WTC11 (cell line): ENCODE data around the gene TMEM150B. TPM values are rescaled to one million over a fixed set of nuclear protein-coding genes. Genes with fewer than 3 reads are reported as not detected.

Source experiments
- ATAC-seq: fragments of 200-7000 bp; cut with Tn5 transposase; 2 replicates; pipeline ENCODE4 v1.10.0; 2021; ENCODE audit warnings: mild to moderate bottlenecking, moderate library complexity
- CTCF ChIA-PET: fragments of 300-600 bp; sonication (Branson Sonifier 250); formaldehyde crosslinking; loops from one replicate; lab custom pipeline; 2021; ENCODE audit warnings: antibody characterized with exemption; lab: Charles Lee
- POLR2A ChIA-PET: fragments of 350-600 bp; sonication (Branson Sonifier 250); formaldehyde crosslinking; loops from one replicate; lab custom pipeline; 2021; ENCODE audit warnings: antibody characterized with exemption; lab: Charles Lee
- DNase-seq: peaks from one replicate; pipeline ENCODE4 v3.0.0; 2021; ENCODE audit warnings: low spot score
- H3K27ac Mint-ChIP-seq: 2 replicates; pipeline ENCODE4 v1.8.0; 2021; ENCODE audit warnings: mixed read lengths
- H3K27me3 Mint-ChIP-seq: 2 replicates; pipeline ENCODE4 v1.8.0; 2021; ENCODE audit warnings: low read depth, mild to moderate bottlenecking, moderate library complexity, mixed read lengths
- H3K36me3 Mint-ChIP-seq: 2 replicates; pipeline ENCODE4 v1.8.0; 2021; ENCODE audit warnings: mixed read lengths
- H3K4me1 Mint-ChIP-seq: 2 replicates; pipeline ENCODE4 v1.8.0; 2022; ENCODE audit warnings: mixed read lengths
- H3K4me3 Mint-ChIP-seq: 2 replicates; pipeline ENCODE4 v1.8.0; 2021; ENCODE audit warnings: mild to moderate bottlenecking, moderate library complexity, mixed read lengths
- H3K9me3 Mint-ChIP-seq: 2 replicates; pipeline ENCODE4 v1.8.0; 2021; ENCODE audit warnings: mixed read lengths
- ATF1 ChIP-seq: sonication (generic); formaldehyde crosslinking; IDR thresholded peaks from 2 replicates; pipeline ENCODE4 v1.8.1; 2023; ENCODE audit warnings: mild to moderate bottlenecking, moderate library complexity, missing genetic modification reagents
- EMX1 ChIP-seq: fragments of 250-450 bp; sonication (Bioruptor Pico); IDR thresholded peaks from 2 replicates; pipeline ENCODE4 v1.8.0; 2021; ENCODE audit warnings: mild to moderate bottlenecking
- FOXP1 ChIP-seq: sonication (generic); formaldehyde crosslinking; IDR thresholded peaks from 2 replicates; pipeline ENCODE4 v1.8.0; 2022; ENCODE audit warnings: missing genetic modification reagents, mild to moderate bottlenecking, moderate library complexity, borderline replicate concordance
- GRHL2 ChIP-seq: fragments of 250-450 bp; sonication (Bioruptor Pico); IDR thresholded peaks from 2 replicates; pipeline ENCODE4 v1.8.0; 2022; ENCODE audit warnings: mild to moderate bottlenecking, moderate library complexity; ENCODE audit not compliant: insufficient replicate concordance, severe bottlenecking
- GTF2I ChIP-seq: fragments of 250-450 bp; sonication (Bioruptor Pico); conservative IDR thresholded peaks from 2 replicates; pipeline ENCODE4 v1.4.0; 2021; ENCODE audit warnings: mild to moderate bottlenecking
- MXD4 ChIP-seq: fragments of 250-450 bp; sonication (Bioruptor Pico); IDR thresholded peaks from 2 replicates; pipeline ENCODE4 v1.8.0; 2021; ENCODE audit warnings: mild to moderate bottlenecking, moderate library complexity, borderline replicate concordance
- NR3C1 ChIP-seq: sonication (generic); formaldehyde crosslinking; conservative IDR thresholded peaks from 2 replicates; pipeline ENCODE4 v1.8.1; 2023; ENCODE audit warnings: low read depth, mild to moderate bottlenecking, missing genetic modification reagents
- OVOL2 ChIP-seq: fragments of 250-450 bp; sonication (Bioruptor Pico); IDR thresholded peaks from 2 replicates; pipeline ENCODE4 v1.9.0; 2021; ENCODE audit warnings: mild to moderate bottlenecking, borderline replicate concordance
- SMAD4 ChIP-seq: sonication (generic); formaldehyde crosslinking; IDR thresholded peaks from 2 replicates; pipeline ENCODE4 v1.8.0; 2022; ENCODE audit warnings: mild to moderate bottlenecking, missing genetic modification reagents
- TP53 ChIP-seq: sonication (generic); formaldehyde crosslinking; IDR thresholded peaks from 2 replicates; pipeline ENCODE4 v1.8.1; 2023; ENCODE audit warnings: mild to moderate bottlenecking, missing genetic modification reagents
- ZBTB21 ChIP-seq: sonication (generic); formaldehyde crosslinking; IDR thresholded peaks from 2 replicates; pipeline ENCODE4 v1.8.1; 2023; ENCODE audit warnings: mild to moderate bottlenecking, missing genetic modification reagents, borderline replicate concordance
- ZNF219 ChIP-seq: sonication (generic); formaldehyde crosslinking; IDR thresholded peaks from 2 replicates; pipeline ENCODE4 v1.8.0; 2023; ENCODE audit warnings: missing genetic modification reagents, mild to moderate bottlenecking, borderline replicate concordance
- ZNF423 ChIP-seq: fragments of 250-450 bp; sonication (Bioruptor Pico); IDR thresholded peaks from 2 replicates; pipeline ENCODE4 v2.1.2; 2022; ENCODE audit warnings: mild to moderate bottlenecking, moderate library complexity
- ZNF671 ChIP-seq: fragments of 250-450 bp; sonication (Bioruptor Pico); IDR thresholded peaks from 2 replicates; pipeline ENCODE4 v1.8.0; 2021; ENCODE audit warnings: mild to moderate bottlenecking
- total RNA-seq: library from RNA; stranded (reverse); gene quantifications from 3 replicates; pipeline ENCODE4 v1.2.3, GENCODE V29; 2021
- TF ChIP-seq, protein P1 (sequence below): sonication (generic); formaldehyde crosslinking; IDR thresholded peaks from 2 replicates; pipeline ENCODE4 v1.8.1; 2022; ENCODE audit warnings: mild to moderate bottlenecking, missing genetic modification reagents, moderate library complexity, borderline replicate concordance
- TF ChIP-seq, protein P2 (sequence below): sonication (generic); formaldehyde crosslinking; IDR thresholded peaks from 2 replicates; pipeline ENCODE4 v1.8.0; 2022; ENCODE audit warnings: mild to moderate bottlenecking, missing genetic modification reagents
- TF ChIP-seq, protein P3 (sequence below): sonication (generic); formaldehyde crosslinking; IDR thresholded peaks from 2 replicates; pipeline ENCODE4 v1.8.0; 2022; ENCODE audit warnings: mild to moderate bottlenecking, missing genetic modification reagents

TMEM150B gene
- total RNA-seq, 1 experiment from 2014 or later: 0.44 TPM

DNA sequence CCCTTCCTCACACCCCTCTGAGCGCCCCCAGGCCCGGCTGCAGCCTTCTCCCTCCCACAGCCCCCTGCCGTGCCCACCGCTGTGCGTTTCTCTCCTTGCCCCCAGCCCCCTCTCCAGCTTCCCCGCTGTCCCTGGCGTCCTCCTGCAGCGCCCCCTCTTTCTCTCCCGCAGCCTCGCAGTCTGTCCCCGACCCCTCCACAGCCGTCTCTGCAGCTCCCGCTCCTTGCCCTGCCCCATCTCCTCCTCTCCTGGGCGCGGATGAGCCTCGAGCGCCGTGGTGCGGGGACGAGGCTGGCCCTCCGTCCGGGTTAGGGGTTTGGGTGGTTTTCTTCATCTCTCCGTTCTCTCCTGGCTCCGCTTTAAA is 15.6 kb upstream of the TMEM150B start:
- no peak for ATAC-seq
- Mint-ChIP-seq H3K4me1 (peaks cover 23% of the 10 kb centered on the region), H3K27ac (0 out of 2 replicates have a peak overlapping the region, but pooled peaks have one; percentile 85), H3K27me3 (peaks cover 18% of the 10 kb centered on the region), H3K36me3 (peaks cover 28% of the 10 kb centered on the region), H3K4me3 (peak overlapping the region; percentile 83), H3K9me3 (no peaks in the 10 kb centered on the region)
- TF ChIP-seq EMX1 (CRISPR knock-in tag) (no peak), ZBTB21 (0 out of 2 replicates have a peak, but pooled peaks have one; percentile 52), NR3C1 (CRISPR knock-in tag) (no peak), ATF1 (no peak), SMAD4 (no peak), ZNF219 (CRISPR knock-in tag) (no peak), TP53 (CRISPR knock-in tag) (no peak), GRHL2 (CRISPR knock-in tag) (no peak), ZNF423 (CRISPR knock-in tag) (peak; percentile 95), GTF2I (CRISPR knock-in tag) (no peak), FOXP1 (CRISPR knock-in tag) (no peak), ZNF671 (CRISPR knock-in tag) (no peak), MXD4 (CRISPR knock-in tag) (no peak)
- TF ChIP-seq, protein P1, sequence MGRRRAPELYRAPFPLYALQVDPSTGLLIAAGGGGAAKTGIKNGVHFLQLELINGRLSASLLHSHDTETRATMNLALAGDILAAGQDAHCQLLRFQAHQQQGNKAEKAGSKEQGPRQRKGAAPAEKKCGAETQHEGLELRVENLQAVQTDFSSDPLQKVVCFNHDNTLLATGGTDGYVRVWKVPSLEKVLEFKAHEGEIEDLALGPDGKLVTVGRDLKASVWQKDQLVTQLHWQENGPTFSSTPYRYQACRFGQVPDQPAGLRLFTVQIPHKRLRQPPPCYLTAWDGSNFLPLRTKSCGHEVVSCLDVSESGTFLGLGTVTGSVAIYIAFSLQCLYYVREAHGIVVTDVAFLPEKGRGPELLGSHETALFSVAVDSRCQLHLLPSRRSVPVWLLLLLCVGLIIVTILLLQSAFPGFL (CRISPR knock-in tag): no peak
- TF ChIP-seq, protein P2, sequence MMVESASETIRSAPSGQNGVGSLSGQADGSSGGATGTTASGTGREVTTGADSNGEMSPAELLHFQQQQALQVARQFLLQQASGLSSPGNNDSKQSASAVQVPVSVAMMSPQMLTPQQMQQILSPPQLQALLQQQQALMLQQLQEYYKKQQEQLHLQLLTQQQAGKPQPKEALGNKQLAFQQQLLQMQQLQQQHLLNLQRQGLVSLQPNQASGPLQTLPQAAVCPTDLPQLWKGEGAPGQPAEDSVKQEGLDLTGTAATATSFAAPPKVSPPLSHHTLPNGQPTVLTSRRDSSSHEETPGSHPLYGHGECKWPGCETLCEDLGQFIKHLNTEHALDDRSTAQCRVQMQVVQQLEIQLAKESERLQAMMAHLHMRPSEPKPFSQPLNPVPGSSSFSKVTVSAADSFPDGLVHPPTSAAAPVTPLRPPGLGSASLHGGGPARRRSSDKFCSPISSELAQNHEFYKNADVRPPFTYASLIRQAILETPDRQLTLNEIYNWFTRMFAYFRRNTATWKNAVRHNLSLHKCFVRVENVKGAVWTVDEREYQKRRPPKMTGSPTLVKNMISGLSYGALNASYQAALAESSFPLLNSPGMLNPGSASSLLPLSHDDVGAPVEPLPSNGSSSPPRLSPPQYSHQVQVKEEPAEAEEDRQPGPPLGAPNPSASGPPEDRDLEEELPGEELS (CRISPR knock-in tag): no peak
- peak; percentile 47 for DNase-seq
- ChIA-PET CTCF (interaction anchor here (0.5 to 2.2 kb wide), 10 partner anchors 16 to 811 kb away, joined by 3 to 10 read pairs (median 5); partner anchors contain the start of genes IL11 and TMEM238), POLR2A (interaction anchor here (0.6 to 1.8 kb wide), 7 partner anchors 8 to 67 kb away, joined by 3 to 6 read pairs (median 5); partner anchors contain the start of genes TMEM238 and UBE2S)

DNA sequence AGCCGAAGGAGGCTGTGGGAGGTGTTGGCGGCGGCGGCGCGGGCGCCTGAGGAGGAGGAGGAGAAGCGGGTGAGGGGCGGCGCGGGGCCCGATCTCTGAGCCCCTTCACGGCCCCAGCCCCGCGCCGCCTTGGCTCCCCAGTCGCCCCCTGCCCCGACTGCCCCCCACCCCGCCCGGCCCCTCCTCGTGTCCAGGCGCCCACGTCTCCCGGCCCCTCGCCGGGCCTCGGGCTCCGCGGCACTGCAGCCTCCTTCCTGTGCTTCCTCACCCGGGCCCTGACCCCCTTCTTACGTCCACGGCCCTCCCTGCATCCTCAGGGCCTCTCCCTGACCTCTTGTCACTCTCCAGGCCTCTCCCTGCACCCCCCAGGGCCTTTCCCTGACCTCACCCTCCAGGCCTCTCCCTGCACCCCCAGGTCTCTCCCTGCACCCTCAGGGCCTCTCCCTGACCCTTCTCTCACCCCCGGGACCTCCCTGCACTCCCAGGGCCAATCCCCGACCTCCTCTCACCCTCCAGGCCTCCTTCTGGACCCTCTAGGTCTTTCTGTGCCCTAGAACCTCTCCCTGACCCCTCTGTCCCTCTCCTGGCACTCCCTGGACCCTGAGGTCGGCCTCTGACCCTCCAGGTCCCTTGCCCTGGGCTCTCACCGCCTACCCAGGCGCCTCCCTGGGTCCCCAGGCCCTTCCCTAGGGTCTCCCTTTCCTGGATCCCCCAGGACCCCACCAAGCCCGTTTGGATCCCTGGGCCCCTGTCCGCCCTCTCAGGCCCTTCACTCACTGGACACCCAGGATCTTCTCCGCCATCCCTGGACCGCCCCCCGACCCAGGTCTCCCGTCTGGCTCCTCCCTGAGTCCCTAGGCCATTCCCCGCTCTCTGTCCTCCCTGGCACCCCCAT is 15.0 kb upstream of the TMEM150B start:
- no peak for TF ChIP-seq OVOL2 (CRISPR knock-in tag)
- TF ChIP-seq, protein P3, sequence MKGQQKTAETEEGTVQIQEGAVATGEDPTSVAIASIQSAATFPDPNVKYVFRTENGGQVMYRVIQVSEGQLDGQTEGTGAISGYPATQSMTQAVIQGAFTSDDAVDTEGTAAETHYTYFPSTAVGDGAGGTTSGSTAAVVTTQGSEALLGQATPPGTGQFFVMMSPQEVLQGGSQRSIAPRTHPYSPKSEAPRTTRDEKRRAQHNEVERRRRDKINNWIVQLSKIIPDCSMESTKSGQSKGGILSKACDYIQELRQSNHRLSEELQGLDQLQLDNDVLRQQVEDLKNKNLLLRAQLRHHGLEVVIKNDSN (CRISPR knock-in tag): 0 out of 2 replicates have a peak, but pooled peaks have one; percentile 18
- CTCF ChIA-PET: interaction anchor here (0.6 to 2.4 kb wide), 34 partner anchors 9 to 1322 kb away, joined by 3 to 35 read pairs (median 4); partner anchors contain the start of genes COX6B2, DNAAF3, HSPBP1 and PPP1R12C
- DNase-seq: no peak

More for the DNA sequence above, 15.0 kb upstream of the TMEM150B start:
- H3K4me1 Mint-ChIP-seq: peaks cover 18% of the 10 kb centered on the region
- peaks cover 24% of the 10 kb centered on the region for H3K27me3 Mint-ChIP-seq
- peaks cover 28% of the 10 kb centered on the region for H3K36me3 Mint-ChIP-seq
- peak overlapping the region; percentile 83 for H3K4me3 Mint-ChIP-seq
- no peak for ATAC-seq
- peak overlapping the region; percentile 91 for H3K27ac Mint-ChIP-seq
- POLR2A ChIA-PET: interaction anchor here (0.6 to 2.1 kb wide), 26 partner anchors 9 to 1359 kb away, joined by 3 to 28 read pairs (median 4); partner anchors contain the start of genes COX6B2, FIZ1, HSPBP1 and ISOC2
- no peaks in the 10 kb centered on the region for H3K9me3 Mint-ChIP-seq
